Measurements from ENCODE around the gene FAM200C.

FAM200C gene

GRCh38 chr5:160367261-160367660 is 32.6 kb downstream of the FAM200C start:
- DNase-seq (ENCODE audit: low read depth in 3 of 3): no peak

- no peak for DNase-seq (ENCODE audit: low read depth in 3 of 3)
Measured at GRCh38 chr5:160366230-160366629, 33.6 kb downstream of the FAM200C start.

GRCh38 chr5:160363660-160364395 is 36.0 kb downstream of the FAM200C start:
- DNase-seq (ENCODE audit: low read depth in 3 of 3): no peak

- DNase-seq (ENCODE audit: low read depth in 3 of 3): no peak
Measured at GRCh38 chr5:160363211-160363610, 36.6 kb downstream of the FAM200C start.

- no peak for DNase-seq (ENCODE audit: low read depth in 3 of 3)
Measured at GRCh38 chr5:160361624-160362228, 38.1 kb downstream of the FAM200C start.

- no peak for DNase-seq (ENCODE audit: low read depth in 3 of 3)
Measured at GRCh38 chr5:160360310-160360709, 39.5 kb downstream of the FAM200C start.

- DNase-seq (ENCODE audit: low read depth in 3 of 3): no peak
Measured at GRCh38 chr5:160359816-160360215, 40.0 kb downstream of the FAM200C start.

- no peak for DNase-seq (ENCODE audit: low read depth in 3 of 3)
Measured at GRCh38 chr5:160359242-160359641, 40.6 kb downstream of the FAM200C start.

GRCh38 chr5:160357861-160358411 is 41.9 kb downstream of the FAM200C start:
- DNase-seq (ENCODE audit: low read depth in 3 of 3): no peak

GRCh38 chr5:160357394-160357793 is 42.5 kb downstream of the FAM200C start:
- no peak for DNase-seq (ENCODE audit: low read depth in 3 of 3)

GRCh38 chr5:160356550-160357347 is 43.1 kb downstream of the FAM200C start:
- DNase-seq (ENCODE audit: low read depth in 3 of 3): no peak

- no peak for DNase-seq (ENCODE audit: low read depth in 3 of 3)
Measured at GRCh38 chr5:160354666-160355065, 45.2 kb downstream of the FAM200C start.

GRCh38 chr5:160353379-160353778 is 46.5 kb downstream of the FAM200C start:
- no peak for DNase-seq (ENCODE audit: low read depth in 3 of 3)

GRCh38 chr5:160352308-160352707 is 47.5 kb downstream of the FAM200C start:
- no peak for DNase-seq (ENCODE audit: low read depth in 3 of 3)

GRCh38 chr5:160349935-160350303 is 49.9 kb downstream of the FAM200C start:
- no peak for DNase-seq (ENCODE audit: low read depth in 3 of 3)

GRCh38 chr5:160349249-160349934 is 50.5 kb downstream of the FAM200C start:
- DNase-seq (ENCODE audit: low read depth in 3 of 3): no peak

GRCh38 chr5:160348080-160348479 is 51.8 kb downstream of the FAM200C start:
- DNase-seq (ENCODE audit: low read depth in 3 of 3): no peak

GRCh38 chr5:160347448-160347847 is 52.4 kb downstream of the FAM200C start:
- DNase-seq (ENCODE audit: low read depth in 3 of 3): no peak

Measured in stimulated activated CD4-positive, alpha-beta T cell treated with anti-CD3 and anti-CD28 coated beads, TNF-alpha, amount 100 ng/mL, for 24 hours (primary cell).